Esophagus mucosa (tissue), 1 donor: ENCODE results near the gene PCDHA1. TPM values are rescaled to one million over a fixed set of nuclear protein-coding genes. Genes with fewer than 3 reads are reported as not detected.

ENCODE experiments used
- ATAC-seq: fragments of 200-7000 bp; cut with Tn5 transposase; one replicate; pipeline ENCODE4 v1.9.1; 2020
- total RNA-seq: library from RNA; stranded (reverse); gene quantifications from one replicate; pipeline ENCODE4 v1.2.4, GENCODE V29; 2023
- donor health status: DM: yes; HTN: yes; CAD: no.

Gene PCDHA1
- total RNA-seq, 1 donor from 2014 or later: not detected

GRCh38 chr5:140923601-140924000 lies 137.7 kb downstream of the PCDHA1 start:
- no peak for ATAC-seq

- ATAC-seq: no peak
Measured at GRCh38 chr5:140925806-140926442, 140.0 kb downstream of the PCDHA1 start, which contains the start of gene PCDHAC1. Gene PCDHAC1, plus strand, starts transcription at chr5:140926299. Its CDS starts 594 bp downstream, at chr5:140926893.

GRCh38 chr5:140926443-140927227 lies 140.7 kb downstream of the PCDHA1 start:
- peak; percentile 55 for ATAC-seq

DNA sequence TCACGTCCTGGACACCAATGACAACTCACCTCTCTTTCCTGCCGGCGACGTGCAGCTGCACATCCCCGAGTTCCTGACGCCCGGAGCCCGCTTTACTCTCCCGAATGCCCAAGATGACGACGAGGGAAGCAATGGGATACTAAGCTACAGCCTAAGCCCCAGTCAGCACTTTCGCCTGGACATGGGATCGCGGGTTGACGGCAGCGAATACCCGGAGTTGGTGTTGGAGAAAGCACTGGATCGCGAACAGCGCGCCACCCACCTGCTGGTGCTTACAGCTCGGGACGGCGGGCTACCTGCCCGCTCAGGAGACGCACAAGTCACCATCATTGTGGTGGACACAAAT lies 141.3 kb downstream of the PCDHA1 start:
- ATAC-seq: no peak

- no peak for ATAC-seq
Measured at GRCh38 chr5:140934964-140935606, 149.1 kb downstream of the PCDHA1 start.

DNA sequence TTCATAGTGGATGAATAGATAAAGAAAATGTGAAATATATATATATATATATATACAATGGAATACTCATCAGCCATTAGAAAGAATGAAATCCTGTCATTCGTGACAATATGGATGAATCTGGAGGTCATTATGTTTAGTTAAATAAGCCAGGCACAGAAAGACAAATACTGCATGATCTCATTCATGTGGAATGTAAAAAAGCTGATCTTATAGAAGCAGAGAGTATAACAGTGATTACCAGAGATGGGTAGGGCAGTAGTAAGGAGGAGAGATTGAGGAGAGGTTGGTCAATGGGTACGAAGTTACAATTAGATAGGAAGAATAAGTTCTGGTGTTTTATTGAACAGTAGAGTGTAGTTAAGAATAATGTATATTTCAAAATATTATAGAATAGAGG lies 160.6 kb downstream of the PCDHA1 start:
- ATAC-seq: no peak

DNA sequence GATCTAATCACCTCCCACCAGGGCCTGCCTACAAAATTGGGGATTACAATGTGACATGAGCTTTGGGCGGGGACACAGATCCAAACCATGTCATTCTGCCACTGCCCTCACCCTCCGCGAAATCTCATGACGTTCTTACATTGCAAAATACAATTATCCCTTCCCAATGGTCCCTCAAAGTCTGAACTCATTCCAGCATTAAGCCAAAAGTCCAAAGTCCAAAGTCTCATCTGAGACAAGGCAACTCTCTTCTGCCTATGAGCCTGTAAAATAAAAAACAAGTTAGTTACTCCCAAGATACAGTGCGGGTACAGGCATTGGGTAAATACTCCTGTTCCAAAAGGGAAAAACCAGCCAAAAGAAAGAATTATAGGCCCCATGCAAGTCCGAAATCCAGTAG lies 165.7 kb downstream of the PCDHA1 start:
- ATAC-seq: no peak

- no peak for ATAC-seq
Measured at GRCh38 chr5:140953234-140953633, 167.3 kb downstream of the PCDHA1 start.

DNA sequence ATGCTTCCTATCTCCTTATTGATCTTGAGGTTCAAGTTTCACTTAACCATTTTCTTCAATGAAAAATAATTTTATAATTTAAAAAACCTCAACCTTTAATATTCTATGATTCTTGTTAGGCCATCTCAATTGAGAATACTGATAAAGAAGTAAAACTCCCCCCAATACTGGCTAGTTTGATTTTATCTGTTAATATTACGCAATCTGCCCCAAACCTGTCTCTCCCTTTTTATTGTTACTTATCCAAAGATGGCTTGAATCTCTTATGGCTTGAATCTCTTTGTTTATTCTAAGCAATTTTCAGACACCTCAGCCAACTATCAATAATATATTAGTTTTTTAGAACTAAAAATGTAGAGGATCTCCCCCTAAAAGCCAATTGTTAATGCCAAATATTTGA lies 176.2 kb downstream of the PCDHA1 start:
- no peak for ATAC-seq

DNA sequence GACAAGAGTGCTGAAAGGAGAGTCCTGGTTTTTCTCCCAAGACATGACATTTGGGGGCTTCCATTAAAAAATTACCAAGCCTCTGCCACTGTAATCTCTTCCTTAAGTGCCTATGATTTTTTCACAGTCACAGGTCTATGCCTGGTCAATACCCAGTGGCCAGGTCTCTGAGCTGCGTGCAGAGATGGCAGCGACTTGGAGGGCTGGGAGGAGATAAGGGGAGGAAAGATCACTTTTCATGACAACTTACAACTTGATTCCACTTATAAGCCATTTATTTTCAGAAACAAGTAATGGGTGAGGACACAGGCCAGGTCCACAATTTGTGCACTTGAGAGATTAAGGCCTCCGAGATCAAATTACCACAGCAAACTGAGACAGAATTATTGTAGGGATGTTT lies 178.4 kb downstream of the PCDHA1 start:
- ATAC-seq: no peak

- no peak for ATAC-seq
Measured at GRCh38 chr5:140965905-140966292, 180.0 kb downstream of the PCDHA1 start.

DNA sequence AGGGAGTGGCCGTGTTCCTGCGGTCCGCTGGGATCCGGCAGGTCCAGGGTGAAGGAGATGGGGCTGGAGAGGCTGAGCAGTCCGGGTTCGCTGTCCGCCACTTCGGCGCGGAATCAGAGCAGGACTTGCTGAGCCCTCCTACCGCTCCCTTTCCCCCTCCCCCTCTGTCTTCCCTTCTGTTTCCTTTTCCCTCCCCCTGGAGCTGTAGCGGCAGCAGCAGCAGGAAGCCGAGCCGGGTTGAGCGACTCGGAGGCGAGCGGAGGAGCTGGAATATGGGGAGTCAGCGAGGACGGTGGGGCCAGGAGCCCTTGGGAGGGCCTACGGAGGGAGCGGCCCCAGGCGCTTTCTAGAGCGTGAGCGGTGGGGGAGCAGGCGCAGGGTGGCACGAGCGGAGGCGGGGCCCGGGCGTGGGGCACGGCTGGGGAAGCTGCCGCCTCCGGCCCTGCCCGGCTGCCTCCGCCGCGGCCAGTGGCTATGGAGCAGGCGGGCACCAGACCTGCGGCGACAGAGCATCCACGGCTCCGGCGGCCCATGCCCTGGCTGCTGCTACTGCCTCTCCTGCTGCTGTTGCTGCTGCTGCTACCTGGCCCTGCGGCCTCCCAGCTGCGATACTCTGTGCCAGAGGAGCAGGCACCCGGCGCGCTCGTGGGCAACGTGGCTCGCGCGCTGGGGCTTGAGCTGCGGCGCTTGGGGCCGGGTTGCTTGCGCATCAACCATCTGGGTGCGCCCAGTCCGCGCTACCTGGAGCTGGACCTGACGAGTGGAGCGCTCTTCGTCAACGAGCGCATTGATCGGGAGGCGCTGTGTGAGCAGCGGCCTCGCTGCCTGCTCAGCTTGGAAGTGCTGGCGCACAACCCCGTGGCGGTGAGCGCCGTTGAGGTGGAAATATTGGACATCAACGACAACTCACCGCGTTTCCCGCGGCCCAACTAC lies 180.6 kb downstream of the PCDHA1 start, which contains the start of gene PCDHAC2:
PCDHAC2 (plus strand) TSS at position 184 of the 933 bp plus-strand sequence; CDS start at position 475, 291 bp downstream.
- ATAC-seq: peak; percentile 22

DNA sequence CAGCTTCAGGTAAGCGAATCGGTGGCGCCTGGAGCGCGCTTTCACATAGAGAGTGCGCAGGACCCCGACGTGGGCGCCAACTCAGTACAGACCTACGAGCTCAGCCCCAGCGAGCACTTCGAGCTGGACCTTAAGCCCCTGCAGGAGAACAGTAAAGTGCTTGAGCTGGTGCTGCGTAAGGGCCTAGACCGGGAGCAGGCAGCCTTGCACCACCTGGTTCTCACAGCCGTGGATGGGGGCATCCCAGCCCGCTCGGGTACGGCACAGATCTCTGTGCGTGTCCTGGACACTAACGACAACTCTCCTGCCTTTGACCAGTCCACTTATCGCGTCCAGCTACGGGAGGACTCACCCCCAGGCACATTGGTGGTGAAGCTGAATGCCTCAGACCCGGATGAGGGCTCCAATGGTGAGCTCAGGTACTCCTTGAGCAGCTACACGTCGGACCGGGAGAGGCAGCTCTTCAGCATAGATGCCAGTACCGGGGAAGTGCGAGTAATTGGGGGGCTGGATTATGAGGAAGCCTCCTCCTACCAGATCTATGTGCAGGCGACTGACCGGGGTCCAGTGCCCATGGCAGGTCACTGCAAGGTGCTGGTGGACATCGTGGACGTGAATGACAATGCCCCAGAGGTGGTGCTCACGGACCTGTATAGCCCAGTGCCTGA lies 181.4 kb downstream of the PCDHA1 start:
- ATAC-seq: no peak

DNA sequence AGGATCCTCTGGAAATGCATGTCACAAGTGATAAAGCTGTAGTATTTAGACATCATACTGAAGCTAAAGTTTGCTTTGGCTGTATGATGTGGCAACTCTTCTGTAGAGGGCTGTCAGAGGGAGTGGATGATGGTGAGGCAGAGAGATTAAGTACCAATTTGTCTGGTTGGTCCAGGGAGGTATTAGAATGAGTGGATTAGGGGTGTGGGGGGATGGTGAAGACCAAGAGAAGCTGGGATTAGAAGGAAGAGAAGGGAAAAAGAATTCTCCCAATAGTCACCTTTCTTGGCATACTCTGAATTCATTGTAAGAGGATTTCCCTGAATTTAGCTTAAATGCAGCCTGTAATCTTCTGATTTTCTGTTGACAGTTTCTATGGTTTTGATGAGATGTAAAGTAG lies 183.9 kb downstream of the PCDHA1 start:
- ATAC-seq: no peak

DNA sequence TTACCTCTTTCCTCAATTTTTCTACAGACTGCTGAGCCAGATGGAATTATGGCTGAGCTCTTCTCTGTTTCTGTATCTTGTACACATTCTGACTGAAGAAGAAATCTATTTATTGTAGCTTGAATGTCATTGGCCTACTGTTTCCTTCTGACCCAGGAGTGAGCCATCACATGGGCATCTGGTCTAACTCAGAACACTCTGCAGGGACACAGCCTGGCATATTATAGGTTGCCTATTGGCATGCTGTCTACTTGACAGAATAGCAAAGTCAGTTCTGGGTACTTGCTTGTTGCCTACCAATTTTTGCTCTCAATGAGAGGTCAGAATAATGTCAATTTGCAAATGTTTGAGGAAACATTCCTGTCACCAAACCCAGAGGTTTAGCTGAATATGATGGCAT lies 187.6 kb downstream of the PCDHA1 start:
- ATAC-seq: no peak

DNA sequence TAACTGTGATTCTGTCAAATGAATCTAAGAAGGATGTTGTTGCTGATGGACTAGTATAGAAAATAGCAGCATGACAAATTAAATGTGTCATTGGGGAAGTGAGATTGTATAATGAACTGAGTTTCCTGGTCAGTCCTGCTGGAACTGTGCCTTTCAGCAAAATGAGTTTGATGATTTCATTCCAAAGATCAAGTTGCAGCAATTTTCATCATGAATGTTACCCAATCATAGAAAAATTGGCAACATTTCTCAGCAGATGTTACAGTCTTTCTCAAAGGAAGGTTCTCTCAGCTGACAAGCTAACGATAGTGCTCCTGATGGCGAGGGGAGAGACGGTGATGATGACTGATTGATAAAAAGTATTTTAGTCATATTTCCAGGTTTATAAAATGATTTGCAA lies 191.1 kb downstream of the PCDHA1 start:
- no peak for ATAC-seq

DNA sequence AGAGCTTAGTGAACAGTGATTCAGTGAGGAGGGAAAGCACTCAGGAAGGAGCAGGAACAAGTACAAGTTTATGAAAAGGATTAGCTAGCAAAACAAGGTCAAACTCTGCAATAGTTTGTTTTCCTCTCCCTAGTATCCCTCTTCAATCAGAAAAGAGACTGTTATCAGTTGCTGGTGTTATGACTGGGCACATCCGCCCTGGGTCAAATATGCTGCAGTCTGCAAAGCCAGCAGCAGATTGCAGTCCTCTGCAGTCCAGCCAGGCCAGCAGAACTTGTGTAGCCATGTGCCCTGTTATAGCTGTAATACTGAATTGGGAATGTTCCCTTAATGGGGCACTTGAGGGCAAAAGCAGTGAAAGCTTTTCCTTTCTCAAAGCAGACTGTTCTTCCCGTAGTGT lies 192.3 kb downstream of the PCDHA1 start:
- ATAC-seq: no peak

GRCh38 chr5:140978983-140979382 lies 193.0 kb downstream of the PCDHA1 start:
- no peak for ATAC-seq

- no peak for ATAC-seq
Measured at GRCh38 chr5:140982083-140982716, 196.3 kb downstream of the PCDHA1 start.

DNA sequence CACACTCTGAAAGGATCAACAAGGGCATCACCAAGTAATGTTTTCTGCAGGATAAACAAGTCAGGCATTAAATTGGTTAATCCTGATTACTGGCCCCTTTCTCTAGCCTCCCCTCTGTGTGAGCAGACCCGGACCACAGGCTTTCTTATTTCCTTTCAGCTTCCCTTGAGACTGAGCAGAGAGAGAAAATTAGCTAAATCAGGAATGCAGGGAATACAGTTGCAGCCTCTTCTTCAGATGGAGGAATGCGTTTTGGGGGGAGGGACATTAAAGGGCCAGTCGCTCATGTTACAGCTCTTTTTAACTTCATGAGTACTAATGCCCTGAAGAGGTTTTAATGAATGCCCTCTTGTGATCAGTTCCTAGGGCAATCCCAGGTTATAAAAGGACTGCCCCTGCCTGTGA lies 200.2 kb downstream of the PCDHA1 start:
- ATAC-seq: no peak

DNA sequence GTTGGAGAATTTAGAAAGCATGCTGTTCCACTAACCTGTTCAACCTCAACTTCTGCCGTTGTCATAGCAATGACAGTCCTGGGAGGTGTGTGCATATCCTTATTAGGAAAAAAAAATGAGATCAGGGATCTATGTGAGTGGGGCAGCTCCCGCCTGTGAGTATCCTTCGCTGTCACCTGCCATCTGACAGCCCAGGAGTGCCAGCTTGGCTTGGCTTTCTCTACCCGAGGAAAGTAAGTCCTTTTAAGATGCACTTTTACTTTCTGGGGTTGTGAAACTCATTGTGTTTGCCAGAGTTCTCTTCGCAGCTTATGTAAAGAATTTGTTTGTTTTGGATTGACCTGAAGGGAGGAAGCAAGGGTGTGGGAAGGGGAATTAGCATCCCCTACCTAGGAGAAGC lies 202.2 kb downstream of the PCDHA1 start:
- ATAC-seq: no peak
